ENCODE data around the gene ANAPC4.
"Not testable (repeated sequence)": the region's sequence is repeated elsewhere in the genome, so short reads cannot be mapped to it uniquely, and the experiment has no call there.

DNA sequence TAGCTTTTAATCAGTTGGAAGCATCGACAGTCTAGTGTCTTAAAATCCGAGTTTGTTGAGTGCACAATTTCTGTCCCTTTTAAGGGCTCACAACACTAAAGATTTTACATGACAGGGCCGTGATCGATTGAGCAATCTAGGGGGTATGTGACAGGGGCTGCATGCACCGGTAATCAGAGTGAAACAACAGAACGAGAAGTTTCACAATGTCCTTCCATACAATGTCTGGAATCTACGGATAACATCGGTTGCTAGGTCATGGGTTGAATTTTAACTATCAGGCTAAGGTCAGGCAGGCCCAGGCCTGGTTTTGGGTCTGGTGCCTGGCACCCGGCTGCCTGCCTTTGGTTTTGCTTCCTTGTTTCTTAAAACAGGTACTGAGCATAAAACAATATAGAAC is 4.5 kb upstream of the ANAPC4 start:
- TF ChIP-seq, protein P1, sequence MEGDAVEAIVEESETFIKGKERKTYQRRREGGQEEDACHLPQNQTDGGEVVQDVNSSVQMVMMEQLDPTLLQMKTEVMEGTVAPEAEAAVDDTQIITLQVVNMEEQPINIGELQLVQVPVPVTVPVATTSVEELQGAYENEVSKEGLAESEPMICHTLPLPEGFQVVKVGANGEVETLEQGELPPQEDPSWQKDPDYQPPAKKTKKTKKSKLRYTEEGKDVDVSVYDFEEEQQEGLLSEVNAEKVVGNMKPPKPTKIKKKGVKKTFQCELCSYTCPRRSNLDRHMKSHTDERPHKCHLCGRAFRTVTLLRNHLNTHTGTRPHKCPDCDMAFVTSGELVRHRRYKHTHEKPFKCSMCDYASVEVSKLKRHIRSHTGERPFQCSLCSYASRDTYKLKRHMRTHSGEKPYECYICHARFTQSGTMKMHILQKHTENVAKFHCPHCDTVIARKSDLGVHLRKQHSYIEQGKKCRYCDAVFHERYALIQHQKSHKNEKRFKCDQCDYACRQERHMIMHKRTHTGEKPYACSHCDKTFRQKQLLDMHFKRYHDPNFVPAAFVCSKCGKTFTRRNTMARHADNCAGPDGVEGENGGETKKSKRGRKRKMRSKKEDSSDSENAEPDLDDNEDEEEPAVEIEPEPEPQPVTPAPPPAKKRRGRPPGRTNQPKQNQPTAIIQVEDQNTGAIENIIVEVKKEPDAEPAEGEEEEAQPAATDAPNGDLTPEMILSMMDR (conservative IDR thresholded peaks at IDR 0.05; ENCODE audit: low read depth, low read length): not testable (repeated sequence)
- TF ChIP-seq EZH2 (IDR thresholded peaks at IDR 0.05; ENCODE audit: borderline replicate concordance, low read depth, low read length, poor library complexity, severe bottlenecking): not testable (repeated sequence)
